BLaER1 (cell line): ENCODE results near the gene NECTIN2.
A peak's percentile ranks its signal among the peaks of the same experiment; 100 is the strongest.

ENCODE experiments used
- H3K27ac ChIP-seq: shearing (Covaris generic); formaldehyde crosslinking; 2 replicates; pipeline ENCODE4 v1.8.1; 2022
- H3K27me3 ChIP-seq: shearing (Covaris generic); formaldehyde crosslinking; 2 replicates; pipeline ENCODE4 v1.8.1; 2022
- H3K36me3 ChIP-seq: shearing (Covaris generic); formaldehyde crosslinking; 2 replicates; pipeline ENCODE4 v1.8.1; 2022
- H3K4me1 ChIP-seq: shearing (Covaris generic); formaldehyde crosslinking; 2 replicates; pipeline ENCODE4 v1.8.1; 2022
- H3K4me2 ChIP-seq: shearing (Covaris generic); formaldehyde crosslinking; 2 replicates; pipeline ENCODE4 v1.8.1; 2022
- H3K4me3 ChIP-seq: shearing (Covaris generic); formaldehyde crosslinking; 2 replicates; pipeline ENCODE4 v1.8.1; 2022
- H3K9ac ChIP-seq: shearing (Covaris generic); formaldehyde crosslinking; 2 replicates; pipeline ENCODE4 v1.8.1; 2022
- H3K9me3 ChIP-seq: shearing (Covaris generic); formaldehyde crosslinking; 2 replicates; pipeline ENCODE4 v1.8.1; 2022
- H4K20me1 ChIP-seq: shearing (Covaris generic); formaldehyde crosslinking; 2 replicates; pipeline ENCODE4 v1.8.1; 2022
- Cebpa-rat ChIP-seq: shearing (Covaris generic); IDR thresholded peaks from 2 replicates; pipeline ENCODE4 v1.8.1; 2022

The NECTIN2 gene

DNA sequence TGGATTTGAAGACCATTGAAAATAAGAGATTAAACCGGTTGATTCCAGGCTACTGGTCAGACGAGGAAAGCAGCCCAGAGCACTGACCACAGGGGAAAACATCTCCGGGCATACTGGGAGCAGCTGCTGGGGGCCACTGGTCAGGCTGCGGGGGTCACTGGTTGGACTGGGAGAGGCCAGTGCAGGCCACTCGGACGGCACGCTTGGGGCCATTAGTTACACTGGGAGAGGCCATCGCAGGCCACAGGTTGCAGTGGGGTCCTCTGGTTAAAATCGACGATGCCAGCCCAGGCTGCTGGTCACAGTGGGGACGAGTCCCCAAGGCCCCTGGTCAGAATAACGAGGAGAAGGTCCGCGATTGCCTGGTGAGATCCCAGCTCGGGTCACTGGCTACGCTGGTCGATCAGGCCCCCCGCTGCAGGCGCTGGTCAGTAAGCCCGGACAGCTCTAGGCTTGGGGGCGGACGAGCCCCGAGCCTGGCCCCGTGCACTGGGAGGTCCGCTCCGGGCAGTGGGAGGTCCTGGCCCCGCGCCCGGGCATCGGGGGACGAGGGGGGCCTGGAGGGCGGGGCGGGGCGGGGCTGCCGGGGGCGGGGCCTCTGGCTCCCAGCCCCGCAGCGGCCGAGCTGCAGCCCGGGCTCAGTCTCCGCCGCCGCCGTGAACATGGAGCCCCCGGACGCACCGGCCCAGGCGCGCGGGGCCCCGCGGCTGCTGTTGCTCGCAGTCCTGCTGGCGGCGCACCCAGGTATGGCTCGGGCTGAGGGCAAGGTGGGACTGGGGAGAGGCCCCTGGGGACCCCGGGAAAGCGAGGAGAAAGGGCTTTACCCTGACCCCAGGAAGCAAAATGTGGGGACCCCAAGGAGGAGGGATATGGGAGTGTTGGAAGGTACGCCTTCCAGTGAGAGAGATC lies 37.4 kb upstream of the NECTIN2 start, which contains the start of gene BCAM:
TSS of gene BCAM (plus strand) at position 641 of the 909 bp plus-strand sequence. CDS start at position 663, 22 bp downstream.
- peak within 1 kb of the TSS; percentile 98 for H3K4me2 ChIP-seq

DNA sequence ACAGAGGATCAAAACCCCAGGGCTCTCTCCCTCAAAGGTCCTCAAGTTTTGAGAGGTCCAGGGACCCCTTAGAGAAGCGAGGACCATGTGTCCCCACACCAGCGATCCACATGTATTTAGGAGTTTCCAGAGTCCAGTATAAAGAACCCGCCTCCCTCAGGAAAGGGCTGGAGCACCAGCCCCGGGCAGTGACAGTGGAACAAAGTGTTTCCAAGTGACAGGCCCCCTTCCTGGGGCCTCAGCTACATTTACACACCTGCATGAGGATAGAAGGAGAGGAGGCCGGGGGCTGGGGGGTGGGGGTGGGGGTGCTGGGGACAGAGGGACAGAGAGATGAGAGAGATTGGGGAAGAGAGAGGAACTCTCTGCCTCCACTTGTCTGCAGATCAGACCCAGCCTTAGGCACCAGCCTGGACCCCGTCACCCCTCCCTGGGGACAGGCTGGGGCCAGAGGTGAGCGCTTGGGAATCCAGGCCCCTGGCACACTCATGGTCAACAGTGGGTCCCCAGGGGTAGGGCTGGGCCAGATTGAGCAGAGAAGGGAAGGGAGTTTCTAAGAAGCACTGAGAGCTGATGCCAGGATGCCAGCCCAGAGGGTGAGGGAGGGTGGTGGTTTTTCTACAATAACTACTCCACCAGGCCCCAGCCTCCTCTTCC lies 36.4 kb upstream of the NECTIN2 start:
- H3K9ac ChIP-seq, result peak overlapping the region; percentile 77
- H3K27ac ChIP-seq, result peak overlapping the region; percentile 72
- H3K4me2 ChIP-seq, result peak overlapping the region; percentile 98
- TF ChIP-seq Cebpa-rat, result no peak
- H3K9me3 ChIP-seq, result no peaks in the 10 kb centered on the region
- no peaks in the 10 kb centered on the region for H3K27me3 ChIP-seq
- no peaks in the 10 kb centered on the region for H4K20me1 ChIP-seq
- peak overlapping the region; percentile 70 for H3K4me3 ChIP-seq
- H3K36me3 ChIP-seq, result peaks cover 13% of the 10 kb centered on the region; the same call in 1 of the 2 replicates
- peaks cover 25% of the 10 kb centered on the region for H3K4me1 ChIP-seq

More for the DNA sequence above, 37.4 kb upstream of the NECTIN2 start, which contains the start of gene BCAM:
- H4K20me1 ChIP-seq, result no peaks in the 10 kb centered on the region
- no peak for TF ChIP-seq Cebpa-rat
- H3K4me1 ChIP-seq, result peaks cover 25% of the 10 kb centered on the region
- peak within 1 kb of the TSS; percentile 77 for H3K9ac ChIP-seq
- H3K36me3 ChIP-seq, result peaks cover 8% of the 10 kb centered on the region; the same call in 1 of the 2 replicates
- H3K27ac ChIP-seq, result peak within 1 kb of the TSS; percentile 72
- no peaks in the 10 kb centered on the region for H3K9me3 ChIP-seq
- H3K27me3 ChIP-seq, result no peaks in the 10 kb centered on the region
- peak within 1 kb of the TSS; percentile 70 for H3K4me3 ChIP-seq

GRCh38 chr19:44810234-44811121 lies 35.6 kb upstream of the NECTIN2 start:
- no peaks in the 10 kb centered on the region for H4K20me1 ChIP-seq
- no peaks in the 10 kb centered on the region for H3K27me3 ChIP-seq
- H3K9ac ChIP-seq, result no peak overlapping the region
- H3K4me2 ChIP-seq, result peak overlapping the region; percentile 48
- TF ChIP-seq Cebpa-rat, result no peak
- H3K4me1 ChIP-seq, result peaks cover 25% of the 10 kb centered on the region
- no peak overlapping the region for H3K27ac ChIP-seq
- H3K4me3 ChIP-seq, result no peak overlapping the region
- peaks cover 13% of the 10 kb centered on the region; the same call in 1 of the 2 replicates for H3K36me3 ChIP-seq
- H3K9me3 ChIP-seq, result no peaks in the 10 kb centered on the region

DNA sequence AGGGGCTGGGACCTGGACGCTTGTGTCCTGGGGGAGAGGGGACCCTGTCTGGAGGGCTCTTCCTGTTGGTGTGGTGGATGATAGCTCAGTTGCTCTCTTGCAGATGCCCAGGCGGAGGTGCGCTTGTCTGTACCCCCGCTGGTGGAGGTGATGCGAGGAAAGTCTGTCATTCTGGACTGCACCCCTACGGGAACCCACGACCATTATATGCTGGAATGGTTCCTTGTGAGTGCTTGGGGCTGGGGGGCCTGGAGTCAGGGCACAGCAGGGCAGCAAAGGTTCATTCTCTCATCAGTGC lies 35.0 kb upstream of the NECTIN2 start:
- peaks cover 13% of the 10 kb centered on the region; the same call in 1 of the 2 replicates for H3K36me3 ChIP-seq
- peaks cover 25% of the 10 kb centered on the region for H3K4me1 ChIP-seq
- H3K4me2 ChIP-seq, result no peak overlapping the region
- H4K20me1 ChIP-seq, result no peaks in the 10 kb centered on the region
- H3K9ac ChIP-seq, result no peak overlapping the region
- H3K27me3 ChIP-seq, result no peaks in the 10 kb centered on the region
- no peak overlapping the region for H3K27ac ChIP-seq
- no peaks in the 10 kb centered on the region for H3K9me3 ChIP-seq
- no peak overlapping the region for H3K4me3 ChIP-seq
- TF ChIP-seq Cebpa-rat, result no peak

- Histone ChIP-seq H3K4me1 (peaks cover 25% of the 10 kb centered on the region), H3K9ac (no peak overlapping the region), H3K27ac (no peak overlapping the region), H3K4me3 (no peak overlapping the region), H4K20me1 (no peaks in the 10 kb centered on the region), H3K27me3 (no peaks in the 10 kb centered on the region), H3K36me3 (peaks cover 13% of the 10 kb centered on the region; the same call in 1 of the 2 replicates), H3K4me2 (no peak overlapping the region), H3K9me3 (no peaks in the 10 kb centered on the region)
- TF ChIP-seq Cebpa-rat, result no peak
Observed at GRCh38 chr19:44812142-44812718, 33.9 kb upstream of the NECTIN2 start.

DNA sequence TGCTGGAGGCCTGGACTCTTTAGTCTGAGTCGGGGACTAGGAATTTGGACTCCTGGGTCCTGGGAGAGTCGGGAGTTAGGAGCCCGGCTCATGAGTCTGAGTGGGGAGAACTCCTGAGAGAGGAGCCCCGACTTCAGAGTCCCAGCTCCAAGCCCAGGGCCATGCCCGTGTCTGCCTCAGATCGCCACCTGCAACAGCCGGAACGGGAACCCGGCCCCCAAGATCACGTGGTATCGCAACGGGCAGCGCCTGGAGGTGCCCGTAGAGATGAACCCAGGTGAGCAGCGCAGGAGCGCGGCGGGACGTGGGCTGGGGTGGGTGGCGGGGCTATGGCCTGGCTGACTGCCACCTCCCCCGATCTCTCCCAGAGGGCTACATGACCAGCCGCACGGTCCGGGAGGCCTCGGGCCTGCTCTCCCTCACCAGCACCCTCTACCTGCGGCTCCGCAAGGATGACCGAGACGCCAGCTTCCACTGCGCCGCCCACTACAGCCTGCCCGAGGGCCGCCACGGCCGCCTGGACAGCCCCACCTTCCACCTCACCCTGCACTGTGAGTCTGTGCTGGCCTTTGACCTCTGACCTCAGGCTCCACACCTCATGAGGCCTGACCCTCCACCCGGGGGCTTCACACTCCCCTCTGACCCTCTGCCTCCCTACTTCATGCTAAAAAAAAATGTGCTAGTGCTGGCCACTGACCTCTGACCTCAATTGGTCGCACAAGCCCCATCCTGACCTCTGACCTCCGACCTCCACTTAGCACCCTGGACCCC lies 32.8 kb upstream of the NECTIN2 start:
- Histone ChIP-seq H3K36me3 (peaks cover 13% of the 10 kb centered on the region; the same call in 1 of the 2 replicates), H3K4me1 (peaks cover 17% of the 10 kb centered on the region), H3K27ac (no peak overlapping the region), H3K9ac (no peak overlapping the region), H3K27me3 (no peaks in the 10 kb centered on the region), H4K20me1 (no peaks in the 10 kb centered on the region), H3K4me2 (no peak overlapping the region), H3K4me3 (no peak overlapping the region), H3K9me3 (no peaks in the 10 kb centered on the region)
- TF ChIP-seq Cebpa-rat, result no peak

DNA sequence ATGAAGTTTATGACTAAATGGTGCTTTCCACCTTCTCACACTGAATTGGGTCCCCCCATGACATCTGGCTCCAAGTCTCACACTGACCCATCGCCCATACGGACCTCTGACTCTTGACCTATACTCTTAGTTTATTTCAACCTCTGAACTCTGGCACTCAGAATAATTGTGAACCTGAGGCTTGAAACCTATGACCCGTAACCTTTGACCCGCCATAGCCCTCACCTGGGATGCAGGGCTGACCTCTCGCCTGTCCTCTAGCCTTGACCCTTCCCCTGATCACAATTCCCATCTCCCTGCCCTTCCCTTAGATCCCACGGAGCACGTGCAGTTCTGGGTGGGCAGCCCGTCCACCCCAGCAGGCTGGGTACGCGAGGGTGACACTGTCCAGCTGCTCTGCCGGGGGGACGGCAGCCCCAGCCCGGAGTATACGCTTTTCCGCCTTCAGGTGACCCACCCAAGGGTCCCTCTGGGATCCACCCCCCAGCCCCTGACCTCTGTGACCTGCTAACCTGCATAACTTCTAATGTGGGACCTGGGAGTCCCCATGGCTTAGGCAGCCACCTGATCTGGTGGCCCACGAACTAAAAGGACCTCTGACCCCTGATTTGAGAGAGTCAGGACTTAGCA lies 32.1 kb upstream of the NECTIN2 start:
- Histone ChIP-seq H4K20me1 (no peaks in the 10 kb centered on the region), H3K4me1 (peaks cover 12% of the 10 kb centered on the region), H3K36me3 (peaks cover 13% of the 10 kb centered on the region; the same call in 1 of the 2 replicates), H3K27ac (no peak overlapping the region), H3K4me3 (no peak overlapping the region), H3K27me3 (no peaks in the 10 kb centered on the region), H3K4me2 (no peak overlapping the region), H3K9ac (no peak overlapping the region), H3K9me3 (no peaks in the 10 kb centered on the region)
- no peak for TF ChIP-seq Cebpa-rat

DNA sequence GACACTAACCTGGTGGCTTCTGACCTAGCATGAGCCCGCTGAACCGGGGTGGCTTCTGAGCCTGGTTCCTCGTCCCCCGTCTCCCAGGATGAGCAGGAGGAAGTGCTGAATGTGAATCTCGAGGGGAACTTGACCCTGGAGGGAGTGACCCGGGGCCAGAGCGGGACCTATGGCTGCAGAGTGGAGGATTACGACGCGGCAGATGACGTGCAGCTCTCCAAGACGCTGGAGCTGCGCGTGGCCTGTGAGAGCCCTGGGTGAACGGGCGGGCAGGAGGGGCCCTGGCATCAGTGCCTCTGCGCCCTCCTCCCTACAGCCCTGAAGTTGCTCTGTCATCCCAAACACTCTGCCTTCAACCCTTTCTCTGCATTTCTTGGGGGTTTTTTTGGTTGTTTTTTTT lies 31.6 kb upstream of the NECTIN2 start:
- TF ChIP-seq Cebpa-rat, result no peak
- Histone ChIP-seq H3K9ac (no peak overlapping the region), H3K27me3 (no peaks in the 10 kb centered on the region), H3K27ac (no peak overlapping the region), H3K36me3 (peaks cover 13% of the 10 kb centered on the region; the same call in 1 of the 2 replicates), H4K20me1 (no peaks in the 10 kb centered on the region), H3K4me3 (no peak overlapping the region), H3K9me3 (no peaks in the 10 kb centered on the region), H3K4me1 (peaks cover 6% of the 10 kb centered on the region), H3K4me2 (no peak overlapping the region)
